SU-DHL-6 (cell line): ENCODE results near the gene CNGA3.

ENCODE experiments used
- H2AFZ ChIP-seq: fragments of 200-600 bp; sonication (generic); 2 replicates; pipeline ENCODE4 v1.6.1; 2014; ENCODE audit warnings: low read depth, mild to moderate bottlenecking, moderate library complexity, mixed read lengths, antibody characterized with exemption, low read length; ENCODE audit not compliant: severe bottlenecking
- H3F3A ChIP-seq: fragments of 200-600 bp; shearing (Covaris generic); 2 replicates; pipeline ENCODE4 v1.6.0; 2016; ENCODE audit warnings: antibody characterized with exemption, mild to moderate bottlenecking; ENCODE audit not compliant: insufficient read depth
- H3K27ac ChIP-seq: fragments of 200-600 bp; sonication (generic); 2 replicates; pipeline ENCODE4 v1.5.1; 2016; ENCODE audit warnings: low read depth, mild to moderate bottlenecking, low read length, moderate library complexity, mixed read lengths
- H3K27me3 ChIP-seq: fragments of 200-600 bp; sonication (generic), shearing (Covaris generic); 2 replicates; pipeline ENCODE4 v1.6.0; 2014; ENCODE audit warnings: mild to moderate bottlenecking, low read length
- H3K36me3 ChIP-seq: fragments of 200-600 bp; sonication (generic); 2 replicates; pipeline ENCODE4 v1.6.1; 2014; ENCODE audit warnings: mild to moderate bottlenecking, low read length, mixed read lengths
- H3K4me2 ChIP-seq: fragments of 300-600, 200-600 bp; shearing (Covaris generic), sonication (generic); 2 replicates; pipeline ENCODE4 v1.6.0; 2014; ENCODE audit warnings: low read length, low read depth, mild to moderate bottlenecking; ENCODE audit not compliant: poor library complexity, severe bottlenecking
- H3K4me3 ChIP-seq: fragments of 200-600 bp; sonication (generic); 2 replicates; pipeline ENCODE4 v1.5.1; 2014; ENCODE audit warnings: antibody characterized with exemption, low read length, mild to moderate bottlenecking, mixed read lengths; ENCODE audit not compliant: insufficient read depth, poor library complexity, severe bottlenecking
- H3K79me2 ChIP-seq: fragments of 200-600 bp; sonication (generic); 2 replicates; pipeline ENCODE4 v1.6.1; 2014; ENCODE audit warnings: mild to moderate bottlenecking, low read length, moderate library complexity; ENCODE audit not compliant: insufficient read depth
- H3K9ac ChIP-seq: fragments of 200-600 bp; sonication (generic); 2 replicates; pipeline ENCODE4 v1.7.0; 2014; ENCODE audit warnings: mild to moderate bottlenecking, low read length
- H3K9me2 ChIP-seq: fragments of 200-600 bp; sonication (generic); replicated peaks from 2 replicates; pipeline ENCODE4 v1.6.1; 2014; ENCODE audit warnings: low read length; ENCODE audit not compliant: insufficient read depth
- H3K9me3 ChIP-seq: fragments of 200-600 bp; sonication (generic); 2 replicates; pipeline ENCODE4 v1.6.1; 2014; ENCODE audit warnings: low read length, mixed read lengths; ENCODE audit not compliant: insufficient read depth
- H4K20me1 ChIP-seq: fragments of 200-600 bp; sonication (generic); 2 replicates; pipeline ENCODE4 v1.6.1; 2014; ENCODE audit warnings: low read depth, mild to moderate bottlenecking, antibody characterized with exemption, low read length, moderate library complexity, mixed read lengths
- EZH2phosphoT487 ChIP-seq: fragments of 200-600 bp; sonication (generic), shearing (Covaris generic); conservative IDR thresholded peaks from 2 replicates; pipeline ENCODE4 v1.6.1; 2018; ENCODE audit warnings: mild to moderate bottlenecking, antibody characterized with exemption, low read length, moderate library complexity, mixed read lengths
- TF ChIP-seq, protein P1 (sequence below): fragments of 200-600 bp; sonication (generic); IDR thresholded peaks from one replicate; pipeline ENCODE4 v1.5.1; 2017; ENCODE audit warnings: antibody characterized with exemption, mild to moderate bottlenecking, low read length, moderate library complexity; ENCODE audit not compliant: insufficient read depth, poor library complexity, severe bottlenecking

The CNGA3 gene

GRCh38 chr2:98348066-98348561 lies 1.9 kb downstream of the CNGA3 start:
- H3K9ac ChIP-seq: no peak overlapping the region
- no peak overlapping the region for H3K4me3 ChIP-seq
- no peak overlapping the region for H3K4me2 ChIP-seq
- no peaks in the 10 kb centered on the region for H4K20me1 ChIP-seq
- no peaks in the 10 kb centered on the region; the same call in 1 of the 2 replicates for H3K9me3 ChIP-seq
- H3K36me3 ChIP-seq: no peaks in the 10 kb centered on the region
- no peaks in the 10 kb centered on the region for H3K9me2 ChIP-seq
- 0 out of 2 replicates have a peak, but pooled peaks cover 5% of the 10 kb centered on the region for H3K27me3 ChIP-seq
- H3K79me2 ChIP-seq: no peaks in the 10 kb centered on the region
- TF ChIP-seq, protein P1, sequence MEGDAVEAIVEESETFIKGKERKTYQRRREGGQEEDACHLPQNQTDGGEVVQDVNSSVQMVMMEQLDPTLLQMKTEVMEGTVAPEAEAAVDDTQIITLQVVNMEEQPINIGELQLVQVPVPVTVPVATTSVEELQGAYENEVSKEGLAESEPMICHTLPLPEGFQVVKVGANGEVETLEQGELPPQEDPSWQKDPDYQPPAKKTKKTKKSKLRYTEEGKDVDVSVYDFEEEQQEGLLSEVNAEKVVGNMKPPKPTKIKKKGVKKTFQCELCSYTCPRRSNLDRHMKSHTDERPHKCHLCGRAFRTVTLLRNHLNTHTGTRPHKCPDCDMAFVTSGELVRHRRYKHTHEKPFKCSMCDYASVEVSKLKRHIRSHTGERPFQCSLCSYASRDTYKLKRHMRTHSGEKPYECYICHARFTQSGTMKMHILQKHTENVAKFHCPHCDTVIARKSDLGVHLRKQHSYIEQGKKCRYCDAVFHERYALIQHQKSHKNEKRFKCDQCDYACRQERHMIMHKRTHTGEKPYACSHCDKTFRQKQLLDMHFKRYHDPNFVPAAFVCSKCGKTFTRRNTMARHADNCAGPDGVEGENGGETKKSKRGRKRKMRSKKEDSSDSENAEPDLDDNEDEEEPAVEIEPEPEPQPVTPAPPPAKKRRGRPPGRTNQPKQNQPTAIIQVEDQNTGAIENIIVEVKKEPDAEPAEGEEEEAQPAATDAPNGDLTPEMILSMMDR: no peak
- TF ChIP-seq EZH2phosphoT487: no peak
- H3F3A ChIP-seq: no peaks in the 10 kb centered on the region
- H3K27ac ChIP-seq: no peak overlapping the region
- no peak overlapping the region for H2AFZ ChIP-seq

GRCh38 chr2:98350411-98350810 lies 4.2 kb downstream of the CNGA3 start:
- no peaks in the 10 kb centered on the region; the same call in 1 of the 2 replicates for H3K9me3 ChIP-seq
- H2AFZ ChIP-seq: no peak overlapping the region
- 0 out of 2 replicates have a peak, but pooled peaks cover 5% of the 10 kb centered on the region for H3K27me3 ChIP-seq
- no peak overlapping the region for H3K27ac ChIP-seq
- H4K20me1 ChIP-seq: no peaks in the 10 kb centered on the region
- no peak overlapping the region for H3K4me3 ChIP-seq
- no peak overlapping the region for H3K4me2 ChIP-seq
- no peak overlapping the region for H3K9ac ChIP-seq
- TF ChIP-seq, protein P1: no peak
- TF ChIP-seq EZH2phosphoT487: no peak
- H3K9me2 ChIP-seq: no peaks in the 10 kb centered on the region
- no peaks in the 10 kb centered on the region for H3F3A ChIP-seq
- H3K36me3 ChIP-seq: no peaks in the 10 kb centered on the region
- H3K79me2 ChIP-seq: no peaks in the 10 kb centered on the region

GRCh38 chr2:98355881-98356280 lies 9.6 kb downstream of the CNGA3 start:
- no peaks in the 10 kb centered on the region for H3F3A ChIP-seq

More at GRCh38 chr2:98355881-98356280, 9.6 kb downstream of the CNGA3 start:
- Histone ChIP-seq H4K20me1 (no peaks in the 10 kb centered on the region), H3K9me2 (no peaks in the 10 kb centered on the region), H3K36me3 (no peaks in the 10 kb centered on the region), H3K79me2 (no peaks in the 10 kb centered on the region), H3K27me3 (0 out of 2 replicates have a peak, but pooled peaks cover 1% of the 10 kb centered on the region), H2AFZ (no peak overlapping the region), H3K27ac (no peak overlapping the region), H3K4me3 (no peak overlapping the region), H3K9me3 (no peaks in the 10 kb centered on the region; the same call in 1 of the 2 replicates), H3K9ac (no peak overlapping the region), H3K4me2 (no peak overlapping the region)
- TF ChIP-seq, protein P1: no peak
- no peak for TF ChIP-seq EZH2phosphoT487
